Astrocyte of the spinal cord (primary cell): Measurements from ENCODE around the gene ABTB1.

Experiments used
- DNase-seq: peaks from one replicate; pipeline ENCODE4 v3.0.0; 2011; ENCODE audit warnings: low read depth, low spot score
- H3K4me3 ChIP-seq: 2 replicates; pipeline ENCODE4 v1.5.1; 2011; ENCODE audit warnings: low read depth, mild to moderate bottlenecking, low read length, moderate library complexity
- CTCF ChIP-seq: IDR thresholded peaks from 2 replicates; pipeline ENCODE4 v1.5.1; 2012; ENCODE audit warnings: low read depth, mild to moderate bottlenecking, low read length, inconsistent platforms
- in situ Hi-C: cut with HindIII; loops from 2 replicates; pipeline ENCODE4 v1.10.0; 2017; ENCODE audit warnings: low sequenced_read_pairs

ABTB1 gene

GRCh38 chr3:127658234-127658633 lies 14.5 kb upstream of the ABTB1 start:
- DNase-seq, result no peak
- in situ Hi-C loops, result no loop called here
- no peak for TF ChIP-seq CTCF
- H3K4me3 ChIP-seq, result no peak overlapping the region

GRCh38 chr3:127660621-127661251 lies 12.0 kb upstream of the ABTB1 start:
- no peak overlapping the region for H3K4me3 ChIP-seq
- in situ Hi-C loops, result no loop called here
- no peak for DNase-seq
- TF ChIP-seq CTCF, result no peak

GRCh38 chr3:127661600-127661999 lies 11.2 kb upstream of the ABTB1 start:
- DNase-seq, result no peak
- no peak overlapping the region for H3K4me3 ChIP-seq
- TF ChIP-seq CTCF, result no peak
- in situ Hi-C loops, result no loop called here

GRCh38 chr3:127662001-127662469 lies 10.7 kb upstream of the ABTB1 start:
- TF ChIP-seq CTCF, result no peak
- no peak overlapping the region for H3K4me3 ChIP-seq
- in situ Hi-C loops, result no loop called here
- DNase-seq, result no peak

GRCh38 chr3:127663151-127663550 lies 9.6 kb upstream of the ABTB1 start:
- in situ Hi-C loops, result no loop called here
- no peak overlapping the region for H3K4me3 ChIP-seq
- no peak for TF ChIP-seq CTCF
- no peak for DNase-seq

GRCh38 chr3:127665165-127665564 lies 7.6 kb upstream of the ABTB1 start:
- no peak for TF ChIP-seq CTCF
- in situ Hi-C loops, result no loop called here
- DNase-seq, result no peak
- no peak overlapping the region for H3K4me3 ChIP-seq

- no peak for DNase-seq
- no peak overlapping the region for H3K4me3 ChIP-seq
- TF ChIP-seq CTCF, result no peak
- in situ Hi-C loops, result no loop called here
Observed at GRCh38 chr3:127665586-127665985, 7.2 kb upstream of the ABTB1 start.
